Esophagus (tissue), 2 donors: ENCODE data around the gene TMEM244. TPM values are rescaled to one million over a fixed set of nuclear protein-coding genes. Genes with fewer than 3 reads are reported as not detected.
"Not testable (repeated sequence)": the region's sequence is repeated elsewhere in the genome, so short reads cannot be mapped to it uniquely, and the experiment has no call there.

ENCODE experiments used
- H3K27ac ChIP-seq, 2 donors: one replicate each; pipeline ENCODE4 v1.5.1; 2013; ENCODE audit warnings: low read depth in 2 of 2, mild to moderate bottlenecking in 2 of 2, inconsistent platforms in 1 of 2, low read length in 1 of 2, moderate library complexity in 1 of 2
- H3K27me3 ChIP-seq, 2 donors: one replicate each; pipeline ENCODE4 v1.6.1; 2013; ENCODE audit warnings: low read length in 2 of 2, control low read depth in 1 of 2, mild to moderate bottlenecking in 1 of 2; ENCODE audit not compliant: insufficient read depth in 2 of 2, control insufficient read depth in 1 of 2
- H3K36me3 ChIP-seq, 2 donors: one replicate each; pipeline ENCODE4 v1.6.1; 2013; ENCODE audit warnings: low read length in 1 of 2; ENCODE audit not compliant: control insufficient read depth in 2 of 2, insufficient read depth in 2 of 2
- H3K4me1 ChIP-seq, 2 donors: one replicate each; pipeline ENCODE4 v1.6.1; 2013; ENCODE audit warnings: low read length in 1 of 2; ENCODE audit not compliant: control insufficient read depth in 2 of 2, insufficient read depth in 2 of 2
- H3K4me3 ChIP-seq, 2 donors: one replicate each; pipeline ENCODE4 v1.5.1; 2013; ENCODE audit warnings: low read length in 2 of 2, mild to moderate bottlenecking in 2 of 2, low read depth in 1 of 2, moderate library complexity in 1 of 2
- H3K9me3 ChIP-seq, 2 donors: one replicate each; pipeline ENCODE4 v1.6.1; 2013; ENCODE audit warnings: mild to moderate bottlenecking in 2 of 2, low read depth in 1 of 2, low read length in 1 of 2, moderate library complexity in 1 of 2; ENCODE audit not compliant: control insufficient read depth in 2 of 2, insufficient read depth in 1 of 2
- WGBS, 2 donors: extraction: QIAGEN DNeasy Blood & Tissue Kit; methylation state at CpG; one replicate each; pipeline ENCODE4 v1.1.7; 2013; 5-methylcytosine and 5-hydroxymethylcytosine counted together
- polyA plus RNA-seq, 2 donors: library from polyadenylated mRNA; stranded (reverse); fragments of 200-250 nt; gene quantifications; one replicate each; pipeline ENCODE4 v1.2.3, GENCODE V29; 2013
- donor health status: healthy with polysubstance abuse.
- donor health status: Bipolar disorder and iron deficiency.

Gene TMEM244
- polyA plus RNA-seq, 2 donors = not detected

GRCh38 chr6:129832299-129832698 lies 28.8 kb downstream of the TMEM244 start:
- WGBS, 2 donors = 81 to 84% methylated on average over 7 of the region's 7 CpGs
- no peaks in the 10 kb centered on the region for H3K4me1 ChIP-seq
- H3K9me3 ChIP-seq = no peaks in the 10 kb centered on the region
- H3K4me3 ChIP-seq = no peak overlapping the region
- H3K27me3 ChIP-seq = no peaks in the 10 kb centered on the region
- no peaks in the 10 kb centered on the region for H3K36me3 ChIP-seq
- no peak overlapping the region for H3K27ac ChIP-seq

GRCh38 chr6:129828229-129828628 lies 32.9 kb downstream of the TMEM244 start:
- WGBS, 2 donors = 58 to 88% methylated on average over 3 of the region's 3 CpGs
- Histone ChIP-seq H3K4me1 (no peaks in the 10 kb centered on the region), H3K4me3 (no peak overlapping the region), H3K36me3 (no peaks in the 10 kb centered on the region), H3K27ac (no peak overlapping the region), H3K27me3 (no peaks in the 10 kb centered on the region), H3K9me3 (no peaks in the 10 kb centered on the region)

DNA sequence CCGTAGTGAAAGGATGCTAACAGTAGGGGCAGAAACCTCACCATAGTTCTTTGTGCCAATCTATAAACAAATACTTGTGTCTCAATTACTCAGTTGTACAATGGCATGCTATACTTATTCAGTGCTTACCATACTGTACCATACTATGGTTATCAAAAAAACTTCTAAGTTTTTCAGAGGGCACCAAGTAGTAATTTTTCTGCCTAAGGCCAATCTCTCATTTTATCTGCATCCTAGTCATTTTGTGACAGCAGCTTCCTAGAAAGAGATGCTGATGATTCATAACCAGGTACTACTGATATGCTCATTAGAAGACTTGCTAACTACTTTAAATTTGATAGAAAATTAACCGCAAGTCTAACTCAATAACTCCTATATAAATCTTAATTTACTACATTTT lies 42.9 kb downstream of the TMEM244 start:
- H3K36me3 ChIP-seq = no peaks in the 10 kb centered on the region
- WGBS, 2 donors = 62 to 63% methylated on average over 2 of the region's 2 CpGs
- no peak overlapping the region for H3K27ac ChIP-seq
- no peak overlapping the region for H3K4me3 ChIP-seq
- no peaks in the 10 kb centered on the region for H3K9me3 ChIP-seq
- no peaks in the 10 kb centered on the region for H3K27me3 ChIP-seq
- no peaks in the 10 kb centered on the region for H3K4me1 ChIP-seq

GRCh38 chr6:129817821-129818220 lies 43.3 kb downstream of the TMEM244 start:
- H3K27me3 ChIP-seq = no peaks in the 10 kb centered on the region
- H3K4me3 ChIP-seq = no peak overlapping the region
- 72 to 78% methylated on average over 1 of the region's 1 CpG for WGBS, 2 donors
- H3K9me3 ChIP-seq = no peaks in the 10 kb centered on the region
- H3K27ac ChIP-seq = no peak overlapping the region
- no peaks in the 10 kb centered on the region for H3K36me3 ChIP-seq
- no peaks in the 10 kb centered on the region for H3K4me1 ChIP-seq

- Histone ChIP-seq H3K9me3 (no peaks in the 10 kb centered on the region), H3K27ac (no peak overlapping the region), H3K4me1 (no peaks in the 10 kb centered on the region), H3K27me3 (no peaks in the 10 kb centered on the region), H3K36me3 (no peaks in the 10 kb centered on the region), H3K4me3 (no peak overlapping the region)
- WGBS, 2 donors = 74 to 83% methylated on average over 3 of the region's 3 CpGs
These were observed 43.8 kb downstream of the TMEM244 start for GRCh38 chr6:129817332-129817731.

GRCh38 chr6:129812145-129812777 lies 48.9 kb downstream of the TMEM244 start:
- no peaks in the 10 kb centered on the region for H3K4me1 ChIP-seq
- WGBS, 2 donors = 72 to 73% methylated on average over 2 of the region's 2 CpGs
- H3K36me3 ChIP-seq = no peaks in the 10 kb centered on the region
- no peak overlapping the region for H3K27ac ChIP-seq
- no peaks in the 10 kb centered on the region for H3K27me3 ChIP-seq
- H3K4me3 ChIP-seq = no peak overlapping the region
- no peaks in the 10 kb centered on the region for H3K9me3 ChIP-seq

GRCh38 chr6:129807141-129807540 lies 54.0 kb downstream of the TMEM244 start:
- not testable (repeated sequence) for H3K4me3 ChIP-seq, H3K4me1 ChIP-seq, H3K36me3 ChIP-seq, H3K27me3 ChIP-seq, H3K27ac ChIP-seq, H3K9me3 ChIP-seq
- WGBS, 2 donors = 73 to 76% methylated on average over 2 of the region's 2 CpGs

GRCh38 chr6:129802920-129803319 lies 58.2 kb downstream of the TMEM244 start:
- H3K4me1 ChIP-seq, H3K36me3 ChIP-seq, H3K27ac ChIP-seq, H3K4me3 ChIP-seq, H3K27me3 ChIP-seq, H3K9me3 ChIP-seq: not testable (repeated sequence)

DNA sequence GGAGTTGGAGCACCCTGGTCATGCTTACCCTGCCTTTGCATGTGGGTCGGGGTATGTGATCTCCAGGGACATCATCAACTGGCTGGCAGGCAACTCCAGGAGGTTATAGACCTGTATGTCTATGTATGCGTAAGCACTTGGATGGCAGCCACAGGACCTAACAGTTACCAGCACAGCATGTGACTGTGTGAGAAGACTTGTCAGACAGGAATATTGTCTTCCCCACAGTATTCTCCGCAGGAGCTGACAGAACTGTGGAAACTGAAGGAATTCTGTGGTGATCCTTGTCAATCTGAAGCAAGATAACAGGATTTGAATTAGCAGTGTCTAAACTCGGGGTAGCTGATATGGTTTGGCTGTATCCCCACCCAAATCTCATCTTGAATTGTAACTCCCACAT lies 59.2 kb downstream of the TMEM244 start:
- H3K4me3 ChIP-seq = no peak overlapping the region
- no peaks in the 10 kb centered on the region for H3K27me3 ChIP-seq
- 54 to 59% methylated on average over 4 of the region's 4 CpGs for WGBS, 2 donors
- no peak overlapping the region for H3K27ac ChIP-seq
- H3K36me3 ChIP-seq = no peaks in the 10 kb centered on the region
- no peaks in the 10 kb centered on the region for H3K4me1 ChIP-seq
- H3K9me3 ChIP-seq = peaks cover 0 to 3% of the 10 kb centered on the region in 2 donors

DNA sequence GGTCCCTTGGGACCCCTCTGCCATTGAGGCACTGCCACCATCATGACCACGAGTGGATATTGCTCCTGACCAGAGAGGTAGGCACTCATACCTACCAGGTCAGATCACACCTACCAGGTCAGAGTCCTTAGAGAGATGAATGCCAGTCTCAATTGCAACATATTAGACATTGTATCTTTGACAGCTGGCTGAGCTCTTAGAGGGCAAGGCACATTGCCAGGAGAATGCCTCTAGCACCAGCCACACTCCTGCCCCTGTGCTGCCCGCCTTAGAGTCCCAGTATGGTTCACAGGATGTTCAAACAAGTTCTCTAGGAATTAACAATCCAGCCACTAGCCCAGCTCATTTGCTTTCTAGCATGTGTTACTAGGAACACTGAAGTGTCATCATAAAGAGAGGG lies 65.9 kb downstream of the TMEM244 start:
- H3K9me3 ChIP-seq = no peaks in the 10 kb centered on the region
- H3K4me1 ChIP-seq = no peaks in the 10 kb centered on the region
- WGBS, 2 donors = 52 to 63% methylated on average over 2 of the region's 2 CpGs
- H3K27me3 ChIP-seq = no peaks in the 10 kb centered on the region
- H3K4me3 ChIP-seq = no peak overlapping the region
- H3K36me3 ChIP-seq = no peaks in the 10 kb centered on the region
- no peak overlapping the region for H3K27ac ChIP-seq
